B cell (primary cell): ENCODE results near the gene CDC42EP4. TPM values are rescaled to one million over a fixed set of nuclear protein-coding genes. Genes with fewer than 3 reads are reported as not detected.

Experiments
- ATAC-seq: fragments of 200-7000 bp; cut with Tn5 transposase; one replicate; pipeline ENCODE4 v1.10.0; 2021; ENCODE audit warnings: low read depth, mild to moderate bottlenecking, moderate number of reproducible peaks, moderate library complexity
- CTCF ChIA-PET: fragments of 350-600 bp; sonication (Branson Sonifier 250); formaldehyde crosslinking; loops from one replicate; lab custom pipeline; 2021; ENCODE audit warnings: antibody characterized with exemption, inconsistent platforms; lab: Charles Lee
- POLR2A ChIA-PET: fragments of 350-600 bp; sonication (Branson Sonifier 250); formaldehyde crosslinking; loops from one replicate; lab custom pipeline; 2021; ENCODE audit warnings: antibody characterized with exemption; lab: Charles Lee
- DNase-seq: peaks from one replicate; pipeline ENCODE4 v3.0.0; 2013
- H2AFZ ChIP-seq: 2 replicates; pipeline ENCODE4 v1.6.1; 2012; ENCODE audit warnings: mild to moderate bottlenecking, low read depth, low read length; ENCODE audit not compliant: insufficient read depth, poor library complexity, severe bottlenecking
- H3K27ac ChIP-seq, 2 donors: 1 replicate in 1 of 2; 2 replicates in 1 of 2; pipeline ENCODE4 v1.5.1; 2012 to 2013; ENCODE audit warnings: low read length in 2 of 2, mild to moderate bottlenecking in 2 of 2, moderate library complexity in 1 of 2
- H3K27me3 ChIP-seq, 4 experiments: fragments of 200-600 bp in 1 of 4; sonication (generic) in 1 of 4; replicated peaks in 1 of 4; 1 replicate in 2 of 4; 2 replicates in 2 of 4; pipeline versions ENCODE4 v1.6.1 to v1.7.0; 2013 to 2016; ENCODE audit warnings: low read length in 3 of 4, mild to moderate bottlenecking in 2 of 4, mixed read lengths in 1 of 4, moderate library complexity in 1 of 4; ENCODE audit not compliant: insufficient read depth in 4 of 4, control insufficient read depth in 3 of 4; ENCODE audit errors: control extremely low read depth in 1 of 4
- H3K36me3 ChIP-seq, 2 experiments: replicated peaks in 1 of 2; 1 replicate in 1 of 2; 2 replicates in 1 of 2; pipeline versions ENCODE4 v1.6.1 to v1.7.1; 2013; ENCODE audit warnings: low read length in 1 of 2; ENCODE audit not compliant: insufficient read depth in 2 of 2, control insufficient read depth in 1 of 2; ENCODE audit errors: control extremely low read depth in 1 of 2, extremely low read depth in 1 of 2
- H3K4me1 ChIP-seq, 2 donors: fragments of 200-600 bp in 1 of 2; sonication (generic) in 1 of 2; 1 replicate in 1 of 2; 2 replicates in 1 of 2; pipeline versions ENCODE4 v1.5.1 to v1.6.1; 2013 to 2017; ENCODE audit warnings: low read length in 2 of 2; ENCODE audit not compliant: control insufficient read depth in 2 of 2, insufficient read depth in 2 of 2
- H3K4me2 ChIP-seq: replicated peaks from 2 replicates; pipeline ENCODE3; 2012; ENCODE audit warnings: mild to moderate bottlenecking, low read depth, low read length; ENCODE audit not compliant: poor library complexity, severe bottlenecking
- H3K4me3 ChIP-seq, 5 experiments: fragments of 200-600 bp in 1 of 5; sonication (generic) in 1 of 5; 1 replicate in 3 of 5; 2 replicates in 2 of 5; pipeline versions ENCODE4 v1.5.1 to v1.7.0; 2011 to 2016; ENCODE audit warnings: low read length in 4 of 5, mild to moderate bottlenecking in 4 of 5, low read depth in 2 of 5, control low read depth in 1 of 5, moderate library complexity in 1 of 5; ENCODE audit not compliant: insufficient read depth in 1 of 5; ENCODE audit errors: control extremely low read depth in 1 of 5, extremely low read depth in 1 of 5
- H3K79me2 ChIP-seq: fragments of 200-600 bp; sonication (generic); one replicate; pipeline ENCODE4 v1.6.0; 2016; ENCODE audit warnings: low read length; ENCODE audit not compliant: control insufficient read depth, insufficient read depth
- H3K9ac ChIP-seq: fragments of 200-600 bp; sonication (generic); 2 replicates; pipeline ENCODE4 v1.6.1; 2017; ENCODE audit warnings: mild to moderate bottlenecking, low read length, moderate library complexity
- H3K9me3 ChIP-seq, 3 donors: one replicate each; pipeline versions ENCODE4 v1.6.1 to v1.7.1; 2013; ENCODE audit warnings: low read length in 2 of 3; ENCODE audit not compliant: control insufficient read depth in 2 of 3, insufficient read depth in 1 of 3; ENCODE audit errors: control extremely low read depth in 1 of 3
- H4K20me1 ChIP-seq: 2 replicates; pipeline ENCODE4 v1.6.0; 2012; ENCODE audit warnings: mild to moderate bottlenecking, low read length; ENCODE audit not compliant: insufficient read depth, control insufficient read depth, poor library complexity, severe bottlenecking
- H3K27ac Mint-ChIP-seq: one replicate; pipeline ENCODE4 v1.8.0; 2021; ENCODE audit warnings: mixed read lengths
- H3K27me3 Mint-ChIP-seq: one replicate; pipeline ENCODE4 v1.8.0; 2021; ENCODE audit warnings: mixed read lengths
- H3K4me1 Mint-ChIP-seq: one replicate; pipeline ENCODE4 v1.8.0; 2021; ENCODE audit warnings: mixed read lengths
- H3K4me3 Mint-ChIP-seq: one replicate; pipeline ENCODE4 v1.8.0; 2021; ENCODE audit warnings: mixed read lengths
- H3K9me3 Mint-ChIP-seq: one replicate; pipeline ENCODE4 v1.8.0; 2022; ENCODE audit warnings: mixed read lengths; ENCODE audit not compliant: insufficient read depth
- EZH2 ChIP-seq: IDR thresholded peaks from 2 replicates; pipeline ENCODE4 v1.6.1; 2012; ENCODE audit warnings: borderline replicate concordance, low read depth, mild to moderate bottlenecking, moderate library complexity, low read length; ENCODE audit not compliant: insufficient read depth, poor library complexity, severe bottlenecking
- WGBS: methylation state at CpG from one replicate; pipeline ENCODE4 v1.1.5; 2013; ENCODE audit warnings: missing lambda C conversion rate; ENCODE audit not compliant: insufficient coverage; 5-methylcytosine and 5-hydroxymethylcytosine counted together
- intact Hi-C: fragments of 100-400 bp; cut with micrococcal nuclease; formaldehyde crosslinking; loops from one replicate; pipeline ENCODE4 v1.10.0; 2022
- polyA plus RNA-seq: library from polyadenylated mRNA; depleted of rRNA; stranded (reverse); fragments of >200 nt; gene quantifications from 2 replicates; pipeline ENCODE4 v1.2.3, GENCODE V29; 2012
- total RNA-seq, 2 donors: library from RNA; stranded (reverse); fragments of 120-200 nt in 1 of 2; gene quantifications; 1 replicate in 1 of 2; 2 replicates in 1 of 2; pipeline versions ENCODE4 v1.2.3 to v1.2.4, GENCODE V29; 2013 to 2022
- TF ChIP-seq, protein P1 (sequence below): fragments of 200-600 bp; IDR thresholded peaks from one replicate; pipeline ENCODE4 v1.8.0; 2022; ENCODE audit warnings: antibody characterized with exemption, mild to moderate bottlenecking

CDC42EP4 gene
- total and polyA plus RNA-seq, 2 donors (not counting 1 experiment from before 2014, with no cell fraction given) = 0.79 to 2.0 TPM

- Mint-ChIP-seq H3K27ac (no peak overlapping the region), H3K27me3 (no peaks in the 10 kb centered on the region), H3K4me1 (no peaks in the 10 kb centered on the region), H3K9me3 (no peaks in the 10 kb centered on the region), H3K4me3 (no peak overlapping the region)
- H3K9me3 ChIP-seq = no peaks in the 10 kb centered on the region
- WGBS = 87% methylated on average over 9 of the region's 13 CpGs
- POLR2A ChIA-PET = no interaction called here
- no peaks in the 10 kb centered on the region for H3K4me1 ChIP-seq
- H2AFZ ChIP-seq = no peak overlapping the region
- H3K36me3 ChIP-seq = no peaks in the 10 kb centered on the region
- ATAC-seq = no peak
- CTCF ChIA-PET = no interaction called here
- H3K27me3 ChIP-seq = peaks cover 0 to 5% (median 0%) of the 10 kb centered on the region in 4 experiments
- H4K20me1 ChIP-seq = no peaks in the 10 kb centered on the region
- TF ChIP-seq, protein P1, sequence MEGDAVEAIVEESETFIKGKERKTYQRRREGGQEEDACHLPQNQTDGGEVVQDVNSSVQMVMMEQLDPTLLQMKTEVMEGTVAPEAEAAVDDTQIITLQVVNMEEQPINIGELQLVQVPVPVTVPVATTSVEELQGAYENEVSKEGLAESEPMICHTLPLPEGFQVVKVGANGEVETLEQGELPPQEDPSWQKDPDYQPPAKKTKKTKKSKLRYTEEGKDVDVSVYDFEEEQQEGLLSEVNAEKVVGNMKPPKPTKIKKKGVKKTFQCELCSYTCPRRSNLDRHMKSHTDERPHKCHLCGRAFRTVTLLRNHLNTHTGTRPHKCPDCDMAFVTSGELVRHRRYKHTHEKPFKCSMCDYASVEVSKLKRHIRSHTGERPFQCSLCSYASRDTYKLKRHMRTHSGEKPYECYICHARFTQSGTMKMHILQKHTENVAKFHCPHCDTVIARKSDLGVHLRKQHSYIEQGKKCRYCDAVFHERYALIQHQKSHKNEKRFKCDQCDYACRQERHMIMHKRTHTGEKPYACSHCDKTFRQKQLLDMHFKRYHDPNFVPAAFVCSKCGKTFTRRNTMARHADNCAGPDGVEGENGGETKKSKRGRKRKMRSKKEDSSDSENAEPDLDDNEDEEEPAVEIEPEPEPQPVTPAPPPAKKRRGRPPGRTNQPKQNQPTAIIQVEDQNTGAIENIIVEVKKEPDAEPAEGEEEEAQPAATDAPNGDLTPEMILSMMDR = no peak
- no peak for TF ChIP-seq EZH2
- no peak for DNase-seq
- H3K4me3 ChIP-seq = no peak overlapping the region
- no peak overlapping the region for H3K4me2 ChIP-seq
- no peak overlapping the region for H3K27ac ChIP-seq
- intact Hi-C loops = no loop called here
- H3K79me2 ChIP-seq = no peaks in the 10 kb centered on the region
- H3K9ac ChIP-seq = no peak overlapping the region
Measured at GRCh38 chr17:73338050-73338521, 26.3 kb upstream of the CDC42EP4 start.

DNA sequence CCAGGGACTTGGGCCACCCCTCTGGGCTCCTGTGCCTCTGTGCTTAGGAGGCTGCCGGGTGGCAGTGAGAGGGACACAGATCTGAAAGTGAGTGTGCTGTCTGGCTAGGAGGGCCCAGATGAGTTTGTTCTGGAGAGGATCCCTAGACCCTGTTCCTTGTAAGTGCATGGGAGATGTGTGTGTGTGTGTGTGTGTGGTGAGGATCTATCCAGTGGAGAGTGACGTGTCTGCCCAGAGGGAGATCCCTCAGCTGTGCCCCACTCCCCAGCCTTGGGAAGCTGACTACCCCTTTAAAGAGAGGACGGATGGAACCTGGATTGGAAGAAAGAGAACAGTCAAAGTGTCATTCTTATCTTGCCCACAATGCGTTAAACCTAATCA, 25.5 kb upstream of the CDC42EP4 start:
- WGBS = 100% methylated on average over 1 of the region's 4 CpGs
- ATAC-seq = no peak
- no peaks in the 10 kb centered on the region for H3K9me3 Mint-ChIP-seq

More for the DNA sequence above, 25.5 kb upstream of the CDC42EP4 start:
- Histone ChIP-seq H3K9ac (no peak overlapping the region), H3K4me1 (no peaks in the 10 kb centered on the region), H3K27ac (no peak overlapping the region), H3K4me3 (no peak overlapping the region), H3K36me3 (no peaks in the 10 kb centered on the region), H2AFZ (no peak overlapping the region), H3K27me3 (peaks cover 0 to 4% (median 0%) of the 10 kb centered on the region in 4 experiments), H3K4me2 (no peak overlapping the region), H4K20me1 (no peaks in the 10 kb centered on the region), H3K9me3 (no peaks in the 10 kb centered on the region), H3K79me2 (no peaks in the 10 kb centered on the region)
- Mint-ChIP-seq H3K27me3 (no peaks in the 10 kb centered on the region), H3K4me1 (no peaks in the 10 kb centered on the region), H3K4me3 (no peak overlapping the region), H3K27ac (no peak overlapping the region)
- POLR2A ChIA-PET = no interaction called here
- TF ChIP-seq, protein P1 = no peak
- TF ChIP-seq EZH2 = no peak
- intact Hi-C loops = no loop called here
- no peak for DNase-seq
- CTCF ChIA-PET = no interaction called here
